HepG2 (cell line): ENCODE data around the gene USP24. TPM values are rescaled to one million over a fixed set of nuclear protein-coding genes. Genes with fewer than 3 reads are reported as not detected.
A peak's percentile ranks its signal among the peaks of the same experiment; 100 is the strongest.

Experiments used
- ATF6 ChIP-seq: sonication (generic); formaldehyde crosslinking; conservative IDR thresholded peaks from 2 replicates; pipeline ENCODE4 v1.4.0; 2020; ENCODE audit warnings: missing genetic modification reagents
- GABPB1 ChIP-seq: IDR thresholded peaks from 2 replicates; pipeline ENCODE4 v1.6.1; 2016; ENCODE audit warnings: mild to moderate bottlenecking, missing genetic modification reagents, moderate library complexity, missing compliant biosample characterization
- IRF9 ChIP-seq: sonication (generic); formaldehyde crosslinking; IDR thresholded peaks from 2 replicates; pipeline ENCODE4 v1.8.0; 2022; ENCODE audit warnings: missing genetic modification reagents, mild to moderate bottlenecking, borderline replicate concordance
- JUNB ChIP-seq: sonication (generic); formaldehyde crosslinking; IDR thresholded peaks from 2 replicates; pipeline ENCODE4 v1.8.0; 2022; ENCODE audit warnings: missing genetic modification reagents, mild to moderate bottlenecking, borderline replicate concordance
- MEIS1 ChIP-seq: sonication (generic); formaldehyde crosslinking; IDR thresholded peaks from 2 replicates; pipeline ENCODE4 v1.9.0; 2021; ENCODE audit warnings: mild to moderate bottlenecking, missing genetic modification reagents, moderate library complexity, borderline replicate concordance
- MXI1 ChIP-seq: IDR thresholded peaks from 3 replicates; pipeline ENCODE4 v1.6.1; 2012; ENCODE audit warnings: low read depth, low read length, inconsistent platforms, borderline replicate concordance
- TBX3 ChIP-seq: fragments of 450-650 bp; IDR thresholded peaks from 2 replicates; pipeline ENCODE4 v1.6.1; 2017; ENCODE audit warnings: antibody characterized with exemption, mild to moderate bottlenecking, inconsistent platforms, borderline replicate concordance
- ZGPAT ChIP-seq: IDR thresholded peaks from 2 replicates; pipeline ENCODE4 v1.6.1; 2016; ENCODE audit warnings: mild to moderate bottlenecking
- ZHX1 ChIP-seq: sonication (generic); formaldehyde crosslinking; IDR thresholded peaks from 2 replicates; pipeline ENCODE4 v1.8.1; 2022; ENCODE audit warnings: low read depth, mild to moderate bottlenecking, missing genetic modification reagents
- ZNF180 ChIP-seq: sonication (generic); formaldehyde crosslinking; IDR thresholded peaks from 2 replicates; pipeline ENCODE4 v1.4.0; 2020; ENCODE audit warnings: low read depth, missing genetic modification reagents, borderline replicate concordance
- ZNF609 ChIP-seq: sonication (generic); formaldehyde crosslinking; IDR thresholded peaks from 2 replicates; pipeline ENCODE4 v1.4.0; 2020; ENCODE audit warnings: mild to moderate bottlenecking, missing genetic modification reagents, borderline replicate concordance
- ZNF678 ChIP-seq: sonication (generic); formaldehyde crosslinking; IDR thresholded peaks from 2 replicates; pipeline ENCODE4 v1.4.0; 2020; ENCODE audit warnings: mild to moderate bottlenecking, missing genetic modification reagents
- ZNF883 ChIP-seq: sonication (generic); formaldehyde crosslinking; IDR thresholded peaks from 2 replicates; pipeline ENCODE4 v1.5.1; 2020; ENCODE audit warnings: mild to moderate bottlenecking, missing genetic modification reagents; ENCODE audit errors: not compliant biosample characterization
- ZSCAN20 ChIP-seq: sonication (generic); formaldehyde crosslinking; IDR thresholded peaks from 2 replicates; pipeline ENCODE4 v1.4.0; 2020; ENCODE audit warnings: missing genetic modification reagents, mild to moderate bottlenecking, borderline replicate concordance
- polyA plus RNA-seq, 8 experiments: library from polyadenylated mRNA; depleted of rRNA in 3 of 8; stranded (reverse) in 7 of 8; unstranded in 1 of 8; fragments of >200 nt; fragmentation: Illumina TruSeq in 4 of 8; extraction: Trizol in 4 of 8; gene quantifications; 2 replicates each; pipeline versions ENCODE4 v1.2.1 to v1.2.3, GENCODE V29; 2011 to 2016; ENCODE audit warnings: low read depth in 4 of 8, missing spikeins in 1 of 8, mixed read lengths in 1 of 8; ENCODE audit not compliant: insufficient read depth in 1 of 8
- total RNA-seq, 5 experiments: library from RNA; depleted of rRNA; stranded (reverse); fragments of >200 nt; fragmentation: Illumina TruSeq; extraction: Trizol; gene quantifications; 2 replicates each; pipeline ENCODE4 v1.2.3, GENCODE V29; 2016; ENCODE audit warnings: low read depth in 1 of 5

USP24 gene
- total and polyA plus RNA-seq, 2 of the 13 experiments (the other 11 are each of a cell fraction or from before 2014, with no cell fraction given) = 18.8 to 47.6 TPM

- no peak for TF ChIP-seq JUNB (CRISPR knock-in tag)
- TF ChIP-seq ZNF883 = peak; percentile 91
- peak; percentile 92 for TF ChIP-seq ZNF678 (CRISPR knock-in tag)
- TF ChIP-seq MXI1 = no peak
- TF ChIP-seq MEIS1 (CRISPR knock-in tag) = peak; percentile 53; the same call in 1 of the 2 replicates
- TF ChIP-seq GABPB1 (CRISPR knock-in tag) = peak; percentile 72; the same call in 1 of the 2 replicates
- TF ChIP-seq ZNF609 = peak; percentile 65; the same call in 1 of the 2 replicates
- 0 out of 2 replicates have a peak, but pooled peaks have one; percentile 36 for TF ChIP-seq ATF6 (CRISPR knock-in tag)
- peak; percentile 90; the same call in 1 of the 2 replicates for TF ChIP-seq ZHX1 (CRISPR knock-in tag)
- peak; percentile 77 for TF ChIP-seq ZGPAT (CRISPR knock-in tag)
- no peak for TF ChIP-seq ZNF180 (CRISPR knock-in tag)
- TF ChIP-seq IRF9 (CRISPR knock-in tag) = peak; percentile 94
- no peak for TF ChIP-seq TBX3
- TF ChIP-seq ZSCAN20 = no peak; the same call in 1 of the 2 replicates
These were observed 175.7 kb downstream of the USP24 start, which contains the start of gene PCSK9 (continued) for GRCh38 chr1:55039342-55040082.
